Astrocyte (in vitro differentiated cells and primary cell): ENCODE results near the gene USF3. TPM values are rescaled to one million over a fixed set of nuclear protein-coding genes. Genes with fewer than 3 reads are reported as not detected.

Experiments used
- DNase-seq: peaks from one replicate; pipeline ENCODE4 v3.0.0-alpha.2; 2010; ENCODE audit warnings: low read depth
- FAIRE-seq: peaks from 2 replicates; lab custom pipeline; 2011; peaks lifted over from hg19 to GRCh38; lab: Jason Lieb, UNC
- H2AFZ ChIP-seq: 2 replicates; pipeline ENCODE4 v1.6.0; 2012; ENCODE audit warnings: low read depth, low read length, inconsistent platforms
- H3K27ac ChIP-seq: 2 replicates; pipeline ENCODE4 v1.5.1; 2011; ENCODE audit warnings: low read depth, low read length, inconsistent platforms
- H3K27me3 ChIP-seq: 2 replicates; pipeline ENCODE4 v1.6.0; 2011; ENCODE audit warnings: low read length, inconsistent platforms; ENCODE audit not compliant: insufficient read depth
- H3K36me3 ChIP-seq: 2 replicates; pipeline ENCODE4 v1.5.1; 2011; ENCODE audit warnings: low read length, inconsistent platforms; ENCODE audit not compliant: insufficient read depth
- H3K4me1 ChIP-seq: 2 replicates; pipeline ENCODE4 v1.5.1; 2011; ENCODE audit warnings: low read length, inconsistent platforms; ENCODE audit not compliant: insufficient read depth
- H3K4me2 ChIP-seq: 2 replicates; pipeline ENCODE4 v1.6.0; 2012; ENCODE audit warnings: low read length, inconsistent platforms
- H3K4me3 ChIP-seq: 2 replicates; pipeline ENCODE4 v1.5.1; 2011; ENCODE audit warnings: low read depth, mild to moderate bottlenecking, low read length, inconsistent platforms; ENCODE audit not compliant: insufficient read depth
- H3K79me2 ChIP-seq: 2 replicates; pipeline ENCODE4 v1.6.0; 2012; ENCODE audit warnings: mild to moderate bottlenecking, low read length, inconsistent platforms; ENCODE audit not compliant: insufficient read depth
- H3K9ac ChIP-seq: 2 replicates; pipeline ENCODE4 v1.6.0; 2012; ENCODE audit warnings: mild to moderate bottlenecking, low read length, inconsistent platforms
- H3K9me3 ChIP-seq: 2 replicates; pipeline ENCODE4 v1.5.1; 2012; ENCODE audit warnings: low read depth, mild to moderate bottlenecking, low read length, inconsistent platforms; ENCODE audit not compliant: insufficient read depth
- H4K20me1 ChIP-seq: 2 replicates; pipeline ENCODE4 v1.6.0; 2012; ENCODE audit warnings: low read length, inconsistent platforms; ENCODE audit not compliant: insufficient read depth
- H3K27ac Mint-ChIP-seq: one replicate; pipeline ENCODE4 v1.8.0; 2021; ENCODE audit warnings: mild to moderate bottlenecking, mixed read lengths; ENCODE audit not compliant: unreplicated experiment
- H3K27me3 Mint-ChIP-seq: one replicate; pipeline ENCODE4 v1.8.0; 2021; ENCODE audit warnings: low read depth, mixed read lengths; ENCODE audit not compliant: unreplicated experiment
- H3K36me3 Mint-ChIP-seq: one replicate; pipeline ENCODE4 v1.8.0; 2021; ENCODE audit warnings: low read depth, mixed read lengths; ENCODE audit not compliant: unreplicated experiment
- H3K4me1 Mint-ChIP-seq: one replicate; pipeline ENCODE4 v1.8.0; 2021; ENCODE audit warnings: low read depth, mixed read lengths; ENCODE audit not compliant: unreplicated experiment
- H3K4me3 Mint-ChIP-seq: one replicate; pipeline ENCODE4 v1.8.0; 2021; ENCODE audit warnings: mild to moderate bottlenecking, moderate library complexity, mixed read lengths; ENCODE audit not compliant: unreplicated experiment
- H3K9me3 Mint-ChIP-seq: one replicate; pipeline ENCODE4 v1.8.0; 2021; ENCODE audit warnings: mild to moderate bottlenecking, mixed read lengths; ENCODE audit not compliant: unreplicated experiment
- EZH2 ChIP-seq: IDR thresholded peaks from 2 replicates; pipeline ENCODE4 v1.6.1; 2012; ENCODE audit warnings: mild to moderate bottlenecking, low read length, inconsistent platforms; ENCODE audit not compliant: insufficient read depth
- total RNA-seq: library from RNA; stranded (reverse); gene quantifications from 2 replicates; pipeline ENCODE4 v1.2.1, GENCODE V29; 2021
- TF ChIP-seq, protein P1 (sequence below): IDR thresholded peaks from 2 replicates; pipeline ENCODE4 v1.5.1; 2011; ENCODE audit warnings: low read depth, mild to moderate bottlenecking, inconsistent platforms, low read length, moderate library complexity; ENCODE audit not compliant: insufficient read depth

The USF3 gene
- total RNA-seq, 1 donor from 2014 or later, result 11.8 TPM

DNA sequence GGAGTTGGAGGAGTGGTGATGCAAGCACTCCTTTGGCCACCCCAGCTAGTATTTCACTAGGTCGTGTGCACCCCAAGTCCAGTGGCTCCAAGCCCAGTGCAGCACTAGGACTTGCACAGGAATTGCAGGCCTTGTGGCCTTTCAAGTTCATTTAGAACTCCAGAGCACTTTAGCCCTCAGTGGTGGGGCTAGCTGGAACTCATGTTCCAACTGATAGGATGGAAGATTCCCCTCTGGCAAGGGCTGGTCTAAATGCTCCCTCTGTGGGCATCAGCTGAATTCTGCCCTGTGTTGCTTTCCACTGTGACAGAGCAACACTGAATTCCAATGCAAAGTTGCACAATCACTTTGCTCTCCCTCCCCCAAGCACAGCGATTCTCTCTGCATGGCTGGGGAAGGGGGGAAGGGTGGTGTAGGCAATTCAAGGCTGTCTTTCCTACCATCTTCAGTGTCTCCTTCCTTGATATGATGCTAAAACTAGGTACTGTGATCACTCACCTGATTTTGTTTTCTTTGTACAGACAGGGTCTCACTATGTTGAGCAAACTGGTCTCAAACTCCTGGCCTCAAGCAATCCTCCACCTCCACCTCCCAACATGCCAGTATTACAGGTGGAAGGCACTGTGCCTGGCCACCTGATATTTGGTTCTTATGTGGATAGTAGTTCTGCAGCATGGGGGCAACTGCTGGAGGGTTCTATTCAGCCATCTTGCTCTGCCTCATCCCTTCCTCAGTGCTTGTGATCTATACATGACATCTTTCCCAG lies 10.3 kb downstream of the USF3 start:
- Mint-ChIP-seq H3K9me3 (peaks cover 5% of the 10 kb centered on the region), H3K36me3 (peaks cover 11% of the 10 kb centered on the region), H3K27me3 (no peaks in the 10 kb centered on the region), H3K27ac (peak overlapping the region; percentile 9), H3K4me1 (peaks cover 15% of the 10 kb centered on the region), H3K4me3 (no peak overlapping the region)
- Histone ChIP-seq H3K4me3 (no peak overlapping the region), H3K36me3 (no peaks in the 10 kb centered on the region), H3K27me3 (no peaks in the 10 kb centered on the region), H3K9ac (no peak overlapping the region), H4K20me1 (peaks cover 31% of the 10 kb centered on the region), H2AFZ (no peak overlapping the region), H3K9me3 (no peaks in the 10 kb centered on the region), H3K4me2 (no peak overlapping the region), H3K27ac (no peak overlapping the region), H3K79me2 (peaks cover 36% of the 10 kb centered on the region), H3K4me1 (no peaks in the 10 kb centered on the region)
- TF ChIP-seq, protein P1, sequence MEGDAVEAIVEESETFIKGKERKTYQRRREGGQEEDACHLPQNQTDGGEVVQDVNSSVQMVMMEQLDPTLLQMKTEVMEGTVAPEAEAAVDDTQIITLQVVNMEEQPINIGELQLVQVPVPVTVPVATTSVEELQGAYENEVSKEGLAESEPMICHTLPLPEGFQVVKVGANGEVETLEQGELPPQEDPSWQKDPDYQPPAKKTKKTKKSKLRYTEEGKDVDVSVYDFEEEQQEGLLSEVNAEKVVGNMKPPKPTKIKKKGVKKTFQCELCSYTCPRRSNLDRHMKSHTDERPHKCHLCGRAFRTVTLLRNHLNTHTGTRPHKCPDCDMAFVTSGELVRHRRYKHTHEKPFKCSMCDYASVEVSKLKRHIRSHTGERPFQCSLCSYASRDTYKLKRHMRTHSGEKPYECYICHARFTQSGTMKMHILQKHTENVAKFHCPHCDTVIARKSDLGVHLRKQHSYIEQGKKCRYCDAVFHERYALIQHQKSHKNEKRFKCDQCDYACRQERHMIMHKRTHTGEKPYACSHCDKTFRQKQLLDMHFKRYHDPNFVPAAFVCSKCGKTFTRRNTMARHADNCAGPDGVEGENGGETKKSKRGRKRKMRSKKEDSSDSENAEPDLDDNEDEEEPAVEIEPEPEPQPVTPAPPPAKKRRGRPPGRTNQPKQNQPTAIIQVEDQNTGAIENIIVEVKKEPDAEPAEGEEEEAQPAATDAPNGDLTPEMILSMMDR, result no peak
- TF ChIP-seq EZH2, result no peak
- FAIRE-seq (peak; percentile 26), DNase-seq (peak; percentile 16)

DNA sequence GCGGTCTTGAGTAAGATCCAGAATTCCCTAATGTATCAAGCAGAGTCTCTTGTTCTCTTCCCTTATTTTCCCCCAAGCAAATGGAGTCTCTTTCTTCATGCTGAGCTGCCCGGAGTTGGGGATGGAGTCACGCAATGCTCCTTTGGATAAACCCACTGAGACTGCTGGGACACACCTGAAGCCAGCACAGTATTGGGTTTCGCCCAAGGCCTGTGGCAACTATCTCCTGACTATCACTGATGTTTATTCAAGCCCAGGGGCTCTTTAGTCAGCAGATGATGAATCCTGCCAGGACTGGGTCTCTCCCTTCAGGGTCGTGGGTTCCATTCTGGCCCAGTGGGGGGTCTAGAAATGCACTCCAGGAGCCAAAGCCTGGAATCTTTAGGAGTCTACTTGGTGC lies 11.3 kb downstream of the USF3 start:
- Histone ChIP-seq H3K79me2 (peaks cover 29% of the 10 kb centered on the region), H3K4me2 (no peak overlapping the region), H3K9ac (no peak overlapping the region), H2AFZ (no peak overlapping the region), H3K36me3 (no peaks in the 10 kb centered on the region), H3K27me3 (no peaks in the 10 kb centered on the region), H3K9me3 (no peaks in the 10 kb centered on the region), H3K4me1 (no peaks in the 10 kb centered on the region), H3K4me3 (no peak overlapping the region), H4K20me1 (peaks cover 20% of the 10 kb centered on the region), H3K27ac (no peak overlapping the region)
- no peak for FAIRE-seq
- Mint-ChIP-seq H3K27ac (peak overlapping the region; percentile 55), H3K9me3 (peaks cover 5% of the 10 kb centered on the region), H3K27me3 (no peaks in the 10 kb centered on the region), H3K36me3 (peaks cover 11% of the 10 kb centered on the region), H3K4me3 (no peak overlapping the region), H3K4me1 (peaks cover 15% of the 10 kb centered on the region)
- no peak for DNase-seq
- no peak for TF ChIP-seq EZH2
- TF ChIP-seq, protein P1, result no peak

DNA sequence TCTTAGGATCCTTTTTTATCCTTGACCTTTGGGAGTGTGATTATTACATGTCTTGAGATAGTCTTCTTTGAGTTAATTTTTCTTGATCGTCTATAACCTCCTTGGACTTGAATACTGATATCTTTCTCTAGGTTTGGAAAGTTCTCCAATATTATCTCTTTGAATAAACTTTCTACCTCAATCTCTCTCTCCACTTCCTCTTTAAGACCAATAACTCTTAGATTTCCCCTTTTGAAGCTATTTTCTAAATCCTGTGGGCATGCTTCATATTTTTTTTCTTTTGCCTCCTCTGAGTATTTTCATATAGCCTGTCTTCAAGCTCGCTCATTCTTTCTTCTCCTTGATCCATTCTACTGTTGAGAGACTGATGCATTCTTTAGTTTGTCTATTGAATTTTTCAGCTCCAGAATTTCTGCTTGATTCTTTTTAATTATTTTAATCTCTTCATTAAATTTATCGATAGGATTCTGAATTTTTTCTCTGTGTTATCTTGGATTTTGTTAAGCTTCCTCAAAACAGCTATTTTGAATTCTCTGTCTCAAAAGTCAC lies 12.1 kb downstream of the USF3 start:
- Histone ChIP-seq H3K9me3 (no peaks in the 10 kb centered on the region), H3K36me3 (no peaks in the 10 kb centered on the region), H3K4me1 (no peaks in the 10 kb centered on the region), H3K27me3 (no peaks in the 10 kb centered on the region), H3K4me3 (no peak overlapping the region), H3K4me2 (no peak overlapping the region), H3K9ac (no peak overlapping the region), H2AFZ (no peak overlapping the region), H3K79me2 (peaks cover 22% of the 10 kb centered on the region), H4K20me1 (peaks cover 13% of the 10 kb centered on the region), H3K27ac (no peak overlapping the region)
- no peaks in the 10 kb centered on the region for H3K27me3 Mint-ChIP-seq
- H3K36me3 Mint-ChIP-seq, result peaks cover 11% of the 10 kb centered on the region
- peaks cover 15% of the 10 kb centered on the region for H3K4me1 Mint-ChIP-seq
- FAIRE-seq (no peak), DNase-seq (no peak)
- TF ChIP-seq EZH2, result no peak
- TF ChIP-seq, protein P1, result no peak
- no peak overlapping the region for H3K4me3 Mint-ChIP-seq
- peaks cover 5% of the 10 kb centered on the region for H3K9me3 Mint-ChIP-seq
- no peak overlapping the region for H3K27ac Mint-ChIP-seq
